Measurements from ENCODE around the gene APPL2.

DNA sequence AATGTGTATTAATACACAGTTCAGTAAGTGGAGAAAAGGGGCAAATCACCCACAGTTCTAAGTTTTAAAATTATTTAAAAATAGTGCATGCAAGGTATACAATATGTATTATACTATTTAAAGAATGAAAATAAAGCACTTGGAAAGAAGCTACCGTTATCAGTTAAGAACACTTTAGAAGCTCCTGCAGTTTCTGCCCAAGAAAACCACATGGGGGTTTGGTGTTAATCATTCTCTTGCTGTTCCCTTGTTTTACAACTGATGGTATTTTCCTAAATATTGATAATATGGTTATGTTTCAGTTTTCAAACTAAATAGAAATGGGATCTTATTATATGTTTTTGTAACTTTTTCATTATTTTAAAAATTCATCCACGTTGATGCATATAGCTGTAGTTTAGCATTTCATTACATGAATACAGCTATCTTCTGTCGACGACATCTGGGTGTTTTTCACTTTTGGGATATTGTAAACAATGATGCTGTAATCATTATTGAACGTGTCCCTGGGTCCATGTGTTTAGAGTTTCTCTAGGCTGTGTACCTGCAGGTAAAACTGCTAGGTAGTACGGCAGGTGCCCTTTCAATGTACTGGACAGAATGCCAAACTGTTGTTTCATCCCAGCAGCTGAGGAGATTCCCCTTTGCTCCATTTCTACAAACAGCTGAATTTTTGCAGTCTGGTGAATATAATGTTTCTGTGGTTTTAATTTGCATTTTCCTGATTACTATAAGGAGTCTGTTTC is 64.1 kb downstream of the APPL2 start:
- TF ChIP-seq, protein P1, sequence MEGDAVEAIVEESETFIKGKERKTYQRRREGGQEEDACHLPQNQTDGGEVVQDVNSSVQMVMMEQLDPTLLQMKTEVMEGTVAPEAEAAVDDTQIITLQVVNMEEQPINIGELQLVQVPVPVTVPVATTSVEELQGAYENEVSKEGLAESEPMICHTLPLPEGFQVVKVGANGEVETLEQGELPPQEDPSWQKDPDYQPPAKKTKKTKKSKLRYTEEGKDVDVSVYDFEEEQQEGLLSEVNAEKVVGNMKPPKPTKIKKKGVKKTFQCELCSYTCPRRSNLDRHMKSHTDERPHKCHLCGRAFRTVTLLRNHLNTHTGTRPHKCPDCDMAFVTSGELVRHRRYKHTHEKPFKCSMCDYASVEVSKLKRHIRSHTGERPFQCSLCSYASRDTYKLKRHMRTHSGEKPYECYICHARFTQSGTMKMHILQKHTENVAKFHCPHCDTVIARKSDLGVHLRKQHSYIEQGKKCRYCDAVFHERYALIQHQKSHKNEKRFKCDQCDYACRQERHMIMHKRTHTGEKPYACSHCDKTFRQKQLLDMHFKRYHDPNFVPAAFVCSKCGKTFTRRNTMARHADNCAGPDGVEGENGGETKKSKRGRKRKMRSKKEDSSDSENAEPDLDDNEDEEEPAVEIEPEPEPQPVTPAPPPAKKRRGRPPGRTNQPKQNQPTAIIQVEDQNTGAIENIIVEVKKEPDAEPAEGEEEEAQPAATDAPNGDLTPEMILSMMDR (IDR thresholded peaks at IDR 0.05) = no peak
- no peak for TF ChIP-seq EZH2 (IDR thresholded peaks at IDR 0.05; ENCODE audit: borderline replicate concordance, insufficient read depth, low read depth, low read length, poor library complexity, severe bottlenecking)

Data from B cell (primary cell).